GM12865 (cell line): ENCODE measurements around the gene MVD.

ENCODE experiments used
- DNase-seq: peaks from one replicate; pipeline ENCODE4 v3.0.0; 2010; ENCODE audit warnings: low read depth
- H3K4me3 ChIP-seq: 2 replicates; pipeline ENCODE4 v1.5.1; 2011; ENCODE audit warnings: mild to moderate bottlenecking, low read depth, low read length, control low read depth
- TF ChIP-seq, protein P1 (sequence below): IDR thresholded peaks from 2 replicates; pipeline ENCODE4 v1.5.1; 2011; ENCODE audit warnings: low read length, control low read depth, low read depth, inconsistent platforms; ENCODE audit not compliant: insufficient read depth; ENCODE audit errors: missing control alignments

MVD gene

DNA sequence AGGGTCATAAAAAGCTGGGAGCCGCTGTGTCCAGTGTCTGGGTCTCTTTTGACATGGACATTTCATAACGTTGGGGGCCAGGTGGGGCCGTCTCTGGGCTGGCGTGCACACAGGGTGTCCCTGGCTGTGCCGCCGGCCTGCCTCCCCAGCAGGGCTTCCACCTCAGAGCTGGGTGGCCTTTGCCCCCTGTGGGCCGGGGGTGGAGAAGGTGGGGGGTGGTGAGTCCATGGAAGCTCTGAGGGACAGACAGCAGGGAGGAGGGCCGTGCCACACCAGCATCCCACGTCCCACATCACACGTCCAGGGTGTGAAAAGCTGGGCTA lies 24.3 kb upstream of the MVD start:
- no peak for DNase-seq
- TF ChIP-seq, protein P1, sequence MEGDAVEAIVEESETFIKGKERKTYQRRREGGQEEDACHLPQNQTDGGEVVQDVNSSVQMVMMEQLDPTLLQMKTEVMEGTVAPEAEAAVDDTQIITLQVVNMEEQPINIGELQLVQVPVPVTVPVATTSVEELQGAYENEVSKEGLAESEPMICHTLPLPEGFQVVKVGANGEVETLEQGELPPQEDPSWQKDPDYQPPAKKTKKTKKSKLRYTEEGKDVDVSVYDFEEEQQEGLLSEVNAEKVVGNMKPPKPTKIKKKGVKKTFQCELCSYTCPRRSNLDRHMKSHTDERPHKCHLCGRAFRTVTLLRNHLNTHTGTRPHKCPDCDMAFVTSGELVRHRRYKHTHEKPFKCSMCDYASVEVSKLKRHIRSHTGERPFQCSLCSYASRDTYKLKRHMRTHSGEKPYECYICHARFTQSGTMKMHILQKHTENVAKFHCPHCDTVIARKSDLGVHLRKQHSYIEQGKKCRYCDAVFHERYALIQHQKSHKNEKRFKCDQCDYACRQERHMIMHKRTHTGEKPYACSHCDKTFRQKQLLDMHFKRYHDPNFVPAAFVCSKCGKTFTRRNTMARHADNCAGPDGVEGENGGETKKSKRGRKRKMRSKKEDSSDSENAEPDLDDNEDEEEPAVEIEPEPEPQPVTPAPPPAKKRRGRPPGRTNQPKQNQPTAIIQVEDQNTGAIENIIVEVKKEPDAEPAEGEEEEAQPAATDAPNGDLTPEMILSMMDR: no peak
- H3K4me3 ChIP-seq: no peak overlapping the region

DNA sequence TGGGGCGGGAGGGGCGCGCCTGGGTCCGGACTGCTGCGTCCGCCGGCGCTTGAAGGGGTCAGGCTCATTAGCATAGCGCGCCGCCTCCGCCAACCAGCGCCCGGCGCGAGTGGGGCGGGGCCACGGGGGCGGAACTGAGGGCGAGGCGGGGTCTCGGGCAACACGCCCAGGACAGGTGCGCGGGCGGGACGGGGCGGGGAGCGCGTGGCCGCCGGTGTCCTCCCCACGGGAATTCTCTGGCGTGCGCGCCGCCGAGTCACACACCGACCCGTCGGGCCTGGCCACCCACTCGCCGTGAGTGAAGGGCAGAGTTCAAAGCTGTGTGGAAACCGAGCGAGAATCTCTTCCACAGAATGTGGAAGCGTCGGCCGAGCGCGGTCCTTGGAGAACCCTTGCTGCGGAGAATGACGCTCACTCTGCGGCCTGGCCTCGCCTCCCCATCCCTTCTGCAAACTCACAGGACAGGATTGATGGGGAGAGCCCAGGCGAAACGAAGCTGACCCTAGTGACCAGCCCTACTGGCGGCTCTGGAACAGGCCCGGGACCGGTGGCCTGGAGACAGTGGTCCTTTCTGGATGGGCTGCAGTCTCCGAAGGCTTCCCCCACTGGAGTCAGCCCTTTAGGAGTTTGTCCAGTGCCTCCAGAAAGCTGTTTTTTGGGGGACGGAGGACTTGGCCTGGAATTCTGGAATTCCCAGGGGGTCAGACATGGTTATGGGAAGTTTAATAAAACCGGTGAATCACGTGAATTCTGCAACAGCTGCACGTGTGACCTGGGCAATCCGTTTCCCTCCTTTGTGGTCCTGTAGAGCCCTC lies 23.8 kb upstream of the MVD start, which contains the start of gene SNAI3:
Gene SNAI3 (minus strand): TSS at position 69 of the 815 bp plus-strand sequence. CDS start 101 bp downstream, outside the sequence.
- peak; percentile 87 for DNase-seq
- TF ChIP-seq, protein P1: no peak
- peak within 1 kb of the TSS; percentile 80 for H3K4me3 ChIP-seq

DNA sequence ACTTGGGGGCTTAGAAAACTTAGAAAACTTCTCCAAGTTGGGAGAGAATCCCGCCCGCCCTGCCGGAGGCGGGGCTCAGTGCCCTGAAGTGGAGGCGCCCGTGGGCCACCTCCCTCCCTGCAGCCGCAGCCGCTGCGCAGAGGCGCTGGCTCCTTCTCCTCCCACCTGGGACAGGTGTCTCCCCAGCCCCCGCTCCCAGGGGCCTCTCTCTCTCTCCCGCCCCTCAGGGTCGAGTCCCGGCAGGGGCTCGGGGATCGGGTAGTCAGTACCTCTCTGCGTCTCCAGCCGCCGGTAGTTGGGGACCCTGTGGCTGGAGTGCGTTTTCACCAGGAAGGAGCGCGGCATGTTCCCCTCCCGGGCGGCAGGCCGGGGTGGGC lies 23.2 kb upstream of the MVD start:
- peak overlapping the region; percentile 80 for H3K4me3 ChIP-seq
- TF ChIP-seq, protein P1: no peak
- DNase-seq: no peak

DNA sequence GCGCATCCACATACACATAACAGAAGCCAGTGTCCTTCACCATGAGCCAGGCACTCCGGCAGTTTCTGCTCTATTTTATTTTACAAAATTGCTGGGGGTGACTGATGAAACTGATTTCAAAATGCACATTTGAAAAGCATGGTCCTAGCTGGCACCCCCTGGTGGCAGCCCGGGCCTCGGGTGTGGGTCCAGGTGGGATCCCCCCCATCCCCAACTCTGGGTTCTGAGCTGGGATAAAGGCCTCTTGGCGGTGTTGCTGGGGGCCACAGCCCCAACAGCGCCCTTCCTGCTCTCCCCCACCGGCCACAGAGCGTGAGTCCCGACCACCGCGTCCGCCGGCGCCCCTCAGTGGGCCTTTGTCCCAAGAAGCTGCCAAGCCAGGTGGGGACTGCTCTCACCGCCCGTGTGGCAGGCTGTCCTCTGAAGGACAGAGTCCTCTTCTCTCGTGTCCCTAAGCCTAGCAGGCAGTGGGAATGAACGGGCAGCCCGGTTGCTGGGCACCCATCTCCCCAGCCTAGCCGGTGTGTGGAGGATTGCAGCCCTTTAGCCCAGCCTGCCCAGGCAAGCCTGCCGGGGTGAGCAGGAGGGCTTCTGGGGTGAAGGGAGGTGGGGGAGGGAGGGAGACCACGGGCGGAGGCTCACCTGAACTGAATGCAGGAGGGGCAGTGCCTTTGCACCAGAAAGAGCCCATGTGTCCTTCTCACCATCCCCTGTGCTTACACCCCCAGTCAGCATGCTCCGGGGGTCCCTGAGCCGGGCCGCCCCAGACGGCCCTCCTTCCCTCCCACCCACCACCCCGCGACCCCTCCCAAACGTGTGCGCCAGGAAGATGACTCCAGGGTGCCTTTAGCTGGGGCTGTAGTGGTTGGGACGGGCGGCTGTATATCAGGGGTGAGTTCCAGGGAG lies 22.5 kb upstream of the MVD start:
- TF ChIP-seq, protein P1: peak; percentile 50
- peak overlapping the region; percentile 80 for H3K4me3 ChIP-seq
- DNase-seq: no peak

DNA sequence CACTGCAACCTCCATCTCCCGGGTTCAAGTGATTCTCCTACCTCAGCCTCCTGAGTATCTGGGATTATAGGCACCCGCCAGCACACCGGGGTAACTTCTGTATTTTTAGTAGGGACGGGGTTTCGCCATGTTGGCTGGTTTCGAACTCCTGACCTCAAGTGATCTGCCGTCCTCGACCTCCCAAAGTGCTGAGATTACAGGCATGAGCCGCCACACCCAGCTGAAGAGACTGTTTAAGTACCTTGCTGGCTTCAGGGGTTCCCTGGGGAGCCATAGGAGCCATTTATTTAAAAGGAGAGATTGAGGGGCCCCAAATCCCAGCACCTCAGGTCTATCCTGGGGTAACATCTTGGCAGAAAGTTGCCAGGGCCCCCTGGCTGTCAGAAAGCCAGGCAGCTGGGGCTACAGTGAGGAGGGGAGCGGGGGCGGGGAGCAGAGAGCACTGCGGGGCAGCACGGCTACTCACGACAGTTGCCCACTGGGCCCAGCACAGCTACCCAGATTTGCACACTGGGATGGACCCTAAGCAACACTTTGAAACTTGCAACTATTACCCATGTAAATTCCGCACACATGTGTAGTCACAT lies 21.8 kb upstream of the MVD start:
- no peak overlapping the region for H3K4me3 ChIP-seq
- TF ChIP-seq, protein P1: no peak
- no peak for DNase-seq

DNA sequence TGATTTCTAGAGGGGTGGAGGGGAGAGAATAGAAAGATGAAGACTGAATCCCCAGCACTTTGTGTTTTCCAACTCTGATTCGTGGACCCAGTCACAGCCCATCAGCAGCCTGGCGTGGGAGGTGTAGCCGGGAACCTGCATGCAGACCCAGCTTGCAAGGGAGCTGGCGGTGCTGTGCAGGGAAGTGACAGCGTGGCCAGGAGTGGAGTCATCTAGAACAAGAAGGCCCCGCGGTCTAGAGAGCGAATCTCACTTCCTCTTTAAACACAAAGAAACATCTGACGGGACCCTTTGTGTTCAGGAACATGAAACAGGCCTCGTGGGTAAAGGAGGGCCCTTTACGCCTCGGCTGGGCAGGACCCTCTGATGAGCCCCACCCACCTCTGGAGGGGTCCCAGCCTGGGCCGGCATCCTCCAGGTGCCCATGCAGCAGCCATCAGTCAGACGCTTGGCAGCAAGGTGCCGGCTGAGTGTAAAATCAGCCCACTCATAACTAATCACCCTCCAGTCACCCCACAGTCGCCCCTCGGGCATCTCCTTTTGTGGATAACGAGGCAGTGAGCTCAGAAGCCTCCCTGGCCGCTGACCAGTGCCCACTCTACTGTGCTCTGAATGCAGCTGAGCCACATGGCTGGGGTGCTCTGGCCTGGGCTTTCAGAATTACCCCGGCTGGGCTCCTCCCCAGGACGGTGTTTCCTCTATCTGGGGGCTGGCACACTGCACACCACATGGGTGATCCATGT lies 19.0 kb upstream of the MVD start:
- H3K4me3 ChIP-seq: peak overlapping the region; percentile 39
- TF ChIP-seq, protein P1: no peak
- DNase-seq: peak; percentile 97
